HCT116 (cell line): ENCODE measurements around the gene PAGE5.

Experiments used
- POLR2A ChIP-seq: IDR thresholded peaks from 2 replicates; pipeline ENCODE4 v1.7.0; 2011; ENCODE audit warnings: borderline replicate concordance; ENCODE audit not compliant: insufficient read depth, insufficient read length; ENCODE audit errors: extremely low read depth
- TF ChIP-seq, protein P1 (sequence below): IDR thresholded peaks from 2 replicates; pipeline ENCODE4 v1.6.1; 2012

DNA sequence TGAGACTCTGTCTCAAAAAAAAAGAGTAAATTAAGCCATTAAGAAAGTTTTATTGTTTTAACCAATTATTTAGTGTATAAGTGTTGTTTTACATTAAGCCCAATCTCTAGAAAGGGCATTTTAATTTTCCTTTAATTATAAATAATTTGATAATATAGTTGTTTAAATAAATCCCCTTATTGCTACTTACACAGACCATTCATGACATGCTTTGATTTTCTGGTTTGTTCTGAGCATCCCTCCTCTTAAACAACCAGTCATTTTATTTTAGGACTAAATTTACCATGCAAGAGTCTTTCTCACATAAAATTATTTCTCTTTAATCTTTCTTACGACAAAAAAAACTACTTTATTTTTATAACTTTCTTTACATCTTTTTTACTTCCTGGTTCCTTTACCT is 23.5 kb upstream of the PAGE5 start:
- TF ChIP-seq POLR2A = no peak
- TF ChIP-seq, protein P1, sequence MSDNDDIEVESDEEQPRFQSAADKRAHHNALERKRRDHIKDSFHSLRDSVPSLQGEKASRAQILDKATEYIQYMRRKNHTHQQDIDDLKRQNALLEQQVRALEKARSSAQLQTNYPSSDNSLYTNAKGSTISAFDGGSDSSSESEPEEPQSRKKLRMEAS = no peak
